ENCODE measurements around the gene C22orf39.

GRCh38 chr22:19397734-19398104 lies 49.8 kb downstream of the C22orf39 start:
- TF ChIP-seq, protein P1, sequence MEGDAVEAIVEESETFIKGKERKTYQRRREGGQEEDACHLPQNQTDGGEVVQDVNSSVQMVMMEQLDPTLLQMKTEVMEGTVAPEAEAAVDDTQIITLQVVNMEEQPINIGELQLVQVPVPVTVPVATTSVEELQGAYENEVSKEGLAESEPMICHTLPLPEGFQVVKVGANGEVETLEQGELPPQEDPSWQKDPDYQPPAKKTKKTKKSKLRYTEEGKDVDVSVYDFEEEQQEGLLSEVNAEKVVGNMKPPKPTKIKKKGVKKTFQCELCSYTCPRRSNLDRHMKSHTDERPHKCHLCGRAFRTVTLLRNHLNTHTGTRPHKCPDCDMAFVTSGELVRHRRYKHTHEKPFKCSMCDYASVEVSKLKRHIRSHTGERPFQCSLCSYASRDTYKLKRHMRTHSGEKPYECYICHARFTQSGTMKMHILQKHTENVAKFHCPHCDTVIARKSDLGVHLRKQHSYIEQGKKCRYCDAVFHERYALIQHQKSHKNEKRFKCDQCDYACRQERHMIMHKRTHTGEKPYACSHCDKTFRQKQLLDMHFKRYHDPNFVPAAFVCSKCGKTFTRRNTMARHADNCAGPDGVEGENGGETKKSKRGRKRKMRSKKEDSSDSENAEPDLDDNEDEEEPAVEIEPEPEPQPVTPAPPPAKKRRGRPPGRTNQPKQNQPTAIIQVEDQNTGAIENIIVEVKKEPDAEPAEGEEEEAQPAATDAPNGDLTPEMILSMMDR (IDR thresholded peaks at IDR 0.05), result no peak
- TF ChIP-seq EZH2 (IDR thresholded peaks at IDR 0.05; ENCODE audit: borderline replicate concordance, insufficient read depth, low read depth, low read length, poor library complexity, severe bottlenecking), result no peak

Data from B cell (primary cell).